Measurements from ENCODE around the gene FARP2. TPM values are rescaled to one million over a fixed set of nuclear protein-coding genes. Genes with fewer than 3 reads are reported as not detected.

The FARP2 gene
- total and polyA plus RNA-seq, 10 of the 15 experiments (the other 5 are each of a cell fraction or from before 2014, with no cell fraction given): 5.5 to 67.5 (median 36.8) TPM

- H4K20me1 ChIP-seq (ENCODE audit: control insufficient read depth, insufficient read depth): no peaks in the 10 kb centered on the region
- no peaks in the 10 kb centered on the region for H3K27me3 ChIP-seq (replicated peaks in 1 of 2; ENCODE audit: control insufficient read depth in 2 of 2, insufficient read depth in 2 of 2, low read length in 1 of 2)
- peak overlapping the region; percentile 80 for H3K9ac ChIP-seq (ENCODE audit: control insufficient read depth, insufficient read depth, low read length)
- SMC1A ChIA-PET (ENCODE audit: uncharacterized antibody, unreplicated experiment): interaction anchor here (0.8 to 12.9 kb wide), 11 partner anchors 10 to 260 kb away, joined by 3 to 239 read pairs (median 8); no protein-coding TSS in a partner anchor
- DNase-seq (ENCODE audit: low read depth, low spot score) (no peak), ATAC-seq (no peak), FAIRE-seq (no peak)
- POLR2A ChIA-PET: interaction anchor here (0.9 to 3.8 kb wide), 7 partner anchors 16 to 68 kb away, joined by 3 to 58 read pairs (median 6); partner anchors contain the start of genes HDLBP and SEPTIN2
- peaks cover 54% of the 10 kb centered on the region for H3K79me2 ChIP-seq (ENCODE audit: control insufficient read depth, insufficient read depth, low read length)
- peaks cover 10% of the 10 kb centered on the region for H3K4me1 ChIP-seq (ENCODE audit: control insufficient read depth, insufficient read depth, low read length)
- H2AFZ ChIP-seq (ENCODE audit: control insufficient read depth, low read depth, low read length): no peak overlapping the region
- H3K4me2 ChIP-seq (ENCODE audit: control insufficient read depth, insufficient read depth): peak overlapping the region; percentile 88
- 0% methylated on average over 3 of the region's 3 CpGs for WGBS (ENCODE audit: insufficient coverage, insufficient replicate concordance, low lambda C conversion rate, missing lambda C conversion rate)
- no peaks in the 10 kb centered on the region for H3K9me3 ChIP-seq (replicated peaks; ENCODE audit: control insufficient read depth, insufficient read depth, low read length)
- peak overlapping the region; percentile 64 for H3K27ac ChIP-seq (ENCODE audit: control insufficient read depth, insufficient read depth)
- RAD21 ChIA-PET (ENCODE audit: unreplicated experiment): interaction anchor here (0.8 to 8.0 kb wide), 12 partner anchors 11 to 329 kb away, joined by 3 to 98 read pairs (median 5); partner anchors contain the start of gene DTYMK
- H3K4me3 ChIP-seq: peak overlapping the region; percentile 91
- TF ChIP-seq POLR2AphosphoS2 (IDR thresholded peaks at IDR 0.05; ENCODE audit: low read depth, low read length) (no peak), IKZF1 (conservative IDR thresholded peaks at IDR 0.05) (no peak)
- in situ Hi-C loops (cut with MboI): no loop called here
- intact Hi-C loops (cut with micrococcal nuclease; ENCODE audit: unreplicated experiment): loop anchor here (5.0 to 10.0 kb wide), 3 partner anchors 150 to 525 kb away; partner anchors contain the start of gene STK25
- BruUV-seq (replicated peaks): no TSS peak
- CTCF ChIA-PET: interaction anchor here (0.9 to 4.8 kb wide), 10 partner anchors 11 to 521 kb away, joined by 3 to 88 read pairs (median 8); partner anchors contain the start of genes HDLBP and SEPTIN2
- peaks cover 5 to 9% of the 10 kb centered on the region in 2 experiments for H3K36me3 ChIP-seq (ENCODE audit: control insufficient read depth in 2 of 2, insufficient read depth in 2 of 2, low read length in 1 of 2)
Observed at GRCh38 chr2:241357531-241357930, 1.4 kb downstream of the FARP2 start.

GRCh38 chr2:241358470-241358869 lies 2.4 kb downstream of the FARP2 start:
- peaks cover 62% of the 10 kb centered on the region for H3K79me2 ChIP-seq (ENCODE audit: control insufficient read depth, insufficient read depth, low read length)
- peak overlapping the region; percentile 91 for H3K4me3 ChIP-seq
- ChIA-PET SMC1A (ENCODE audit: uncharacterized antibody, unreplicated experiment) (interaction anchor here (0.8 to 12.9 kb wide), 24 partner anchors 10 to 272 kb away, joined by 3 to 239 read pairs (median 3); partner anchors contain the start of gene PASK), CTCF (interaction anchor here (0.9 to 4.8 kb wide), 15 partner anchors 8 to 520 kb away, joined by 3 to 88 read pairs (median 6); partner anchors contain the start of genes HDLBP and SEPTIN2), POLR2A (interaction anchor here (0.7 to 3.8 kb wide), 12 partner anchors 8 to 155 kb away, joined by 3 to 58 read pairs (median 6); partner anchors contain the start of genes HDLBP and SEPTIN2), RAD21 (ENCODE audit: unreplicated experiment) (interaction anchor here (0.6 to 8.0 kb wide), 22 partner anchors 10 to 520 kb away, joined by 3 to 98 read pairs (median 4); partner anchors contain the start of genes DTYMK, HDLBP and SEPTIN2)
- no peak overlapping the region for H2AFZ ChIP-seq (ENCODE audit: control insufficient read depth, low read depth, low read length)
- DNase-seq (ENCODE audit: low read depth, low spot score) (peak; percentile 85), ATAC-seq (peak; percentile 73), FAIRE-seq (peak; percentile 81)
- H3K9me3 ChIP-seq (replicated peaks; ENCODE audit: control insufficient read depth, insufficient read depth, low read length): no peaks in the 10 kb centered on the region
- peaks cover 0 to 5% of the 10 kb centered on the region in 2 experiments; a peak in 3 of 4 replicates for H3K36me3 ChIP-seq (ENCODE audit: control insufficient read depth in 2 of 2, insufficient read depth in 2 of 2, low read length in 1 of 2)
- H3K4me2 ChIP-seq (ENCODE audit: control insufficient read depth, insufficient read depth): peak overlapping the region; percentile 88
- in situ Hi-C loops (cut with MboI): no loop called here
- no TSS peak for BruUV-seq (replicated peaks)
- intact Hi-C loops (cut with micrococcal nuclease; ENCODE audit: unreplicated experiment): loop anchor here (1.0 to 10.0 kb wide), 5 partner anchors 16 to 524 kb away; partner anchors contain the start of gene STK25
- H3K27ac ChIP-seq (ENCODE audit: control insufficient read depth, insufficient read depth): peak overlapping the region; percentile 64
- WGBS (ENCODE audit: insufficient coverage, insufficient replicate concordance, low lambda C conversion rate, missing lambda C conversion rate): 1% methylated on average over 5 of the region's 5 CpGs
- H3K9ac ChIP-seq (ENCODE audit: control insufficient read depth, insufficient read depth, low read length): peak overlapping the region; percentile 80; the same call in 1 of the 2 replicates
- no peaks in the 10 kb centered on the region for H4K20me1 ChIP-seq (ENCODE audit: control insufficient read depth, insufficient read depth)
- peaks cover 18% of the 10 kb centered on the region for H3K4me1 ChIP-seq (ENCODE audit: control insufficient read depth, insufficient read depth, low read length)
- no peaks in the 10 kb centered on the region for H3K27me3 ChIP-seq (replicated peaks in 1 of 2; ENCODE audit: control insufficient read depth in 2 of 2, insufficient read depth in 2 of 2, low read length in 1 of 2)
- TF ChIP-seq ZNF384 (IDR thresholded peaks at IDR 0.05; ENCODE audit: borderline replicate concordance, low read depth, low read length): no peak
- TF ChIP-seq NFIC (IDR thresholded peaks at IDR 0.05; ENCODE audit: low read depth, low read length): peak; percentile 68; the same call in 1 of the 2 replicates
- TF ChIP-seq DPF2 (IDR thresholded peaks at IDR 0.05): no peak; the same call in 1 of the 2 replicates
- peak; percentile 34 for TF ChIP-seq SKIL (IDR thresholded peaks at IDR 0.05; ENCODE audit: low read depth, poor library complexity, severe bottlenecking)
- no peak for TF ChIP-seq MLLT1 (IDR thresholded peaks at IDR 0.05)
- TF ChIP-seq BHLHE40 (IDR thresholded peaks at IDR 0.05; ENCODE audit: borderline replicate concordance in 1 of 2, low read depth in 2 of 2, low read length in 1 of 2): peak in 1 of 2 experiments; percentile 45; a peak in 1 of 4 replicates
- TF ChIP-seq ZSCAN29 (IDR thresholded peaks at IDR 0.05): no peak
- no peak for TF ChIP-seq POU2F2 (IDR thresholded peaks at IDR 0.05; ENCODE audit: borderline replicate concordance, low read depth, low read length)

Data from GM12878 (cell line).